HG02981 (cell line): ENCODE data around the gene AARSD1.
"Not testable (repeated sequence)": the region's sequence is repeated elsewhere in the genome, so short reads cannot be mapped to it uniquely, and the experiment has no call there.

Experiments
- ATAC-seq: cut with Tn5 transposase; IDR thresholded peaks from one replicate; pipeline ENCODE4 v1.9.1; 2021; ENCODE audit warnings: mild to moderate bottlenecking, moderate library complexity; ENCODE audit not compliant: unreplicated experiment

Gene AARSD1

GRCh38 chr17:42920106-42920900, 44.0 kb downstream of the AARSD1 start:
- ATAC-seq, result no peak

DNA sequence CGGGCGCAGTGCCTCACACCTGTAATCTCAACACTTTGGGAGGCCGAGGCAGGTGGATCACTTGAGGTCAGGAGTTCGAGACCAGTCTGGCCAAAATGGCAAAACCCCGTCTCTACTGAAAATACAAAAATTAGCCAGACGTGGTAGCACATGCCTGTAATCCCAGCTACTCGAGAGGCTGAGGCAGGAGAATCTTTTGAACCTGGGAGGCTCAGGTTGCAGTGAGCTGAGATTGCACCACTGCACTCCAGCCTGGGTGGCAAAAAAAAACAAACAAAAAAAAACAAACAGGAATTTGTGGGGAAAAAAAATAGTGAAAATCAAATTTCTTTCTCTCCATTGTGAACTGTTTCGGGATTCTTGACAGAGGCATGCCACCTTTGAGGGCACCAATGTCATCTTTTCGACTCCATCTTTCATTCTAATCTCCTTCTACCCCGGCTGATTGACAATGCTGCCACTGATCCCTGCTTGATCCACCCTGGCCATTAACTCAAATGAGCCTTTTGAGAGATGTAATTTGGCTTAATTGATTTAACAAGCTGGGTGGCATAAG, 44.7 kb downstream of the AARSD1 start:
- not testable (repeated sequence) for ATAC-seq

DNA sequence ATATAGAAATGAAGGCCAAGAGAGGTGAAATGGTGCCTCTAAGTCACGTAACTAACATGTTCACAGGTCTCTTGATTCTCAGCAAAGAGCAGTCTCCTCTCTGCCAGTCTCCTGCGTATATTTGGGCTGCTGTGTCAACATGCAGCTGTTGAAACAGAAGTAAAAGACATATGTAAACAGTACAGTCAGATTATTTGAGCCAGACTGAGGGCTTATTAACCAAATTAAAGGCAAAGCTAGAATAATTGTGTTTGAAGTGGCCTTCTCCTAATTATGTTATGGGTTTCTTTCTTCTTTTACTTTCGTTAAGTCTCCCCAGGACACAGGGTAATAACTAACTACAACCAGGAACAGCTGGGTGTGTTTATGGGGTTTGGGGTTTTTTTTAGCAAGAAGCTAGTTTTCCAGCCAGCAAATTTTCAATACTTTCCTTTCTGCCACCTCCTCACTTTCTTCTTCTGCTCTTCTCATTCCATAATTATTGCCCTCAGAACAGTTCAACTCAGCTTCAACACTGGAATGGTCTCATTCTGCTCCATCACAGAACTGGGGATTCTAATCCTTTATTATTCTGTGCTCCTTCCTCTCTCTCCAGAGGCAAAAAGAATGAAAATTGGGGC, 45.2 kb downstream of the AARSD1 start:
- no peak for ATAC-seq

DNA sequence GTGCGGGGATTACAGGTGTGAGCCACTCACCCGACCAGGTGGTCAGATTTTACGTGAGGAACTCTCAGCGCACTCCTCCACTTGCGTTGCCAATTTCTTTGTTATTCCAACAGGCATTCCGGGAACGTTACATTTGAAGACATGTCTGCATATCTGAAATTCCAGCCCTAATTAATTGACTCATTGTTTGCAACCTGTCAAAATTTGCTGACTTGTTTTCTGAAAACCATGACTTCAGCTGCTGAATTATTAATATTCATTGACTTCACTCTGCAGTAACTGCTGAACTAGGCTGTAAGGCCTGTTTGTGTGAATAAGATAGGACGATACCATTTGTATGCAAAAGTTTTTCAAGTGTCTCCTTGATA, 47.0 kb downstream of the AARSD1 start:
- no peak for ATAC-seq

DNA sequence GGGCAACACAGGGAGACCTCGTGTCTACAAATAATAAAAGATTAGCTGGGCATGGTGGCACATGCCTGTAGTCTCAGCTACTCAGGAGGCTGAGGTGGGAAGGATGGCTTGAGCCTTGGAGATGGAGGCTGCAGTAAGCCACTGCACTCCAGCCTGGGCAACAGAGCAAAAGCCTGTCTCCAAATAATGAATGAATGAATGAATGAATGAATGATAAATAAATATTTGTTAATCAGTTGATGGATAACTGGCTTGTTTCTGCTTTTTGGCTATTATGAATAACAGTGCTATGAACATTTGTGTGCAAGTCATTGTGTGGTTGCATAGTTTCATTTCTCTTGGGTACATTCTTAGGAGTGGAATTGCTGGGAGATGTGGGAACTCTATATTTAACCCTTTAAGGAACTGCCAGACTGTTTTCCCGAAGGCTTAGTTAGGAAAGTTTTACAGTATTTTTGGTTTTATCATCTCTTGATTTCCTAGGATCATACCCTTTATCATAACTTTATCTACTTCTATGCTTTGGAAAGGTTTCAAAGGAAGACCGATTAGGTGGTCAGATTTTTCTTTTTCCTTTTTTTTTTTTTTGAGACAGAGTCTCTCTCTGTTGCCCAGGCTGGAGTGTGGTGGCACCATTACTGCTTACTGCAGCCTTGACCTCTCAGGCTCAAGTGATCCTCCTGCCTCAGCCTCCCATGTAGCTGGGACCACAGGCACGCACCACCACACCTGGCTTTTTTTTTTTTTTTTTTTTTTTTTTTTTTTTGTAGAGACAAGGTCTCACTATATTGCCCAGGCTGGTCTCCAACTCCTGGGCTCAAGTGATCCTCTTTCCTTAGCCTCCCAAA, 47.6 kb downstream of the AARSD1 start:
- not testable (repeated sequence) for ATAC-seq

DNA sequence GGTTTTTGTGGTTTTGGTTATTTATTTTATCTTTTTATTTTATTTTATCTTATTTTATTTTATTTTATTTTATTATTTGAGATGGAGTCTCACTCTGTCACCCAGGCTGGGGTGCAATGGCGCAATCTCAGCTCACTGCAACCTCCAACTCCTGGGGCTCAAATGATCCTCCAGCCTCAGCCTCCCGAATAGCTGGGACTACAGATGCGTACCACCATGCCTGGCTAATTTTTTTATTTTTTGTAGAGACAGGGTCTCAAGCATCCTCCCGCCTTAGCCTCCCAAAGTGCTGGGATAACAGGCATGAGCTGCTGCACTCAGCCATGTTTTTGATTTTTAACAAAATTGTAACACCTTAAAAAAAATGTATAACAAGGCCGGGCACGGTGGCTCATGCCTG, 49.0 kb downstream of the AARSD1 start:
- not testable (repeated sequence) for ATAC-seq

GRCh38 chr17:42913981-42914617, 50.2 kb downstream of the AARSD1 start:
- ATAC-seq, result no peak

GRCh38 chr17:42913522-42913921, 50.7 kb downstream of the AARSD1 start:
- ATAC-seq, result no peak

DNA sequence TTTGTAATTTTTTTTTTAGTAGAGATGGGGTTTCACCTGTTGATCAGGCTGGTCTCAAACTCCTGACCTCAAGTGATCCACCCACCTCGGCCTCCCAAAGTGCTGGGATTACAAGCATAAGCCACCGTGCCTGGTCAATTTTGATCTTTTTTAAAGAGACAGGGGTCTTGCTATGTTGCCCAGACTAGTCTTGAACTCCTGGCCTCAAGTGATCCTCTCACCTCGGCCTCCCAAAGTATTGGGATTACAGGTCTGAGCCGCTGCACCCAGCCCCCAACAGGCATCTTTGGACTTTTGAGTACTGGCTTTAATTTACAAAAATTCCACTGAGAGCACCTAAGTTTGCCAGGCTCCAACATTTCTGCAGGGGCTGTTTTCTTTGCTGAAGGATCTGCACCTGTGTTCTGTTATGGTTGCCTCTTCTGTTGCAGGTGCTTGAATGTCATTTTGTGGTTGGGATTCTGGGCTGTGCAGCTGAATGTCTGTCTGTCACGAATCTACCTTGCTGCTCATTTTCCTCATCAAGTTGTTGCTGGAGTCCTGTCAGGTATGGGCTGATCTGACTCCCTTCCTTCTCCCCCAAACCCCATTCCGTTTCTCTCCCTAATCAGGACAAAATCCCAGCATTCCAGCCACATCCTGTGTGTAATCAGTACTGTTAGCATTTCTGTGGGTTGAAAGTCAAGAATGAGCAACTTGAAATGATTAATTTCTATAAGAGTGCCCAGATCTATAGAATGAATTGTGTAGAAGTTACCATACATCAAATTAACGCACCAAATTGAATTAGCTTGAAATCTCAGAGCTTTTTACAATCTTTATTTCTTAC, 55.2 kb downstream of the AARSD1 start:
- no peak for ATAC-seq

DNA sequence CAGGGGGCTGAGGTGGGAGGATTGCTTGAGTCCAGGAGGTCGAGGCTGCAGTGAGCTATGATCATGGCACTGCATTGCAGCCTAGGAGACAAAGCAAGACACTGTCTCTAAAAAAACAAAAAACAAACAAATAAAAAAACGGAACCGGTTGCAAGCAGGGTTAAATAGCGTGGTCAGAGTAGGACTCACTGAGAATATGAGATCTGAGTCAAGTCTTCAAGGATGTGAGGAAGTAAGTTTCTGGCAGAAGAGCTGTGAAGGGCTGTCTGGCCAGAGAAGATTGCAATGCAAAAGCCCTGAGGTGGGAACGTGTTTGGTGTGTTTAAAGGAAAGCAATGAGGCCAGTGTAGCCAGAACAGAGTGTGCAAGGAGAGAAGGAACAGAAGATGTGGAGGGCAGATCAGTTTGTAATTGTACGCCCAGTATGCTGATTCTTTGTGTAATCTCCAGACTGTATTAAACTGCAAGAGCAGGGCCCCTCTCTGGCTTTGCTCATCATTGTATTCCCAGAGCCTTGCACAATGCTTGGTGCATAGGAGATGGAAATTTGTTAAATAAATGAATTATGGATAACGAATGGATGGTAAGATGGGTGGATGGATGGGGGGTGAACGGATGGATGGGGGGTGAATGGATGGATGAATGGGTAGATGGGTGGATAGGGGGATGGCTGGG, 57.3 kb downstream of the AARSD1 start:
- ATAC-seq, result no peak

DNA sequence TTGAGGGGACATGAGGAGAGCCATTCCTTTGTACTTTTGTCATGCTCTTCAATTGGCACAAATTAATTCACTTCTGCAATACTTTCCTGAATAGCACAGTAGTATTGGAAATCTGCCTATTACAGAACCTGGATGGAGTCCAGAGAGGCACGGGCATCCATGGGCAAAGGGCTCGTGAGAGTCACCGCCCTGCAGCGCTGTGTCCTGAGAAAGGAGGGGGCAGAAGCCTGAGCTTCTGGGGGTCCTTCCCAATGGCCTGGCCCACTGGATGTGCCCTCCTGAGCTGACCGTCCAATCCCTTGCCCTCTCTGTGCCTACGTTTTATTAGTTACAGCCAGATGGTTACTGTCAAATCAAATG, 60.2 kb downstream of the AARSD1 start:
- no peak for ATAC-seq

DNA sequence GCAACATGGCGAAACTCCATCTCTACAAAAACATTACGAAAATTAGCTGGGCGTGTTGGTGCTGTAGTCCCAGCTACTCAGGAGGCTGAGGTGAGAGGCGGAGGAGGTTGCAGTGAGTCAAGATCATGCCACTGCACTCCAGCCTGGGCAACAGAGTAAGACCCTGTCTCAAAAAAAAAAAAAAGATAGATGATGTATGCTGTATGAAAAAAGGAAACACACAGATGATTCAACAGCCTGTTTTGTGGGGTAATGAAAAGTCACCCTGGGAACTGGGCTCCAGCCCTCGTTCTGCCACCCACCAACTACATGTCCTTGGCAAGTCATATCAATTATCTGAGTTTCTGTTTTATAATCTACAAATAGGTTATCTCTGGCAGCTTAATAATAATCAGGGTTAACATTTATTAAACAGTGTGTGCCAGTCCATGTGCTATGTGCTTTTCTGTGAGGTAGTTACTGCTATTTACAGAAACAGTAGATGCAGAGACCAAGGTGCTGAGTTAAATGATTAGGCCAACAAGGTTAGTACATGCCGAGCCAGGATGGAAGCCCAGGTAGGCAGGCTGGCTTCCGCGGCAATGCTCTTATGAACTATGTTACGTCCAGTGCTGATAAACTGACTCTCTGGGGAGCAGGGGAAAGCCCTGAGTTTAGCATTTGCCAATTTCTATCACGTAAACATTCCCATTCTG, 62.6 kb downstream of the AARSD1 start:
- no peak for ATAC-seq
